Measurements from ENCODE around the gene PTPRS. TPM values are rescaled to one million over a fixed set of nuclear protein-coding genes. Genes with fewer than 3 reads are reported as not detected.
A peak's percentile ranks its signal among the peaks of the same experiment; 100 is the strongest.

PTPRS gene
- polyA plus RNA-seq, 3 donors = 0.03 TPM; not detected in 2

- H3K4me2 ChIP-seq (replicated peaks; ENCODE audit: extremely low read depth, low read length, poor library complexity, severe bottlenecking) = no peak overlapping the region
- no peaks in the 10 kb centered on the region for H3K36me3 Mint-ChIP-seq
- H3K4me1 Mint-ChIP-seq = no peaks in the 10 kb centered on the region
- H3K27ac ChIP-seq (ENCODE audit: low read depth in 1 of 2, low read length in 2 of 2) = no peak overlapping the region
- peaks cover 0 to 4% (median 2%) of the 10 kb centered on the region in 3 donors for H3K27me3 Mint-ChIP-seq (ENCODE audit: low read depth in 3 of 3)
- H3K9me3 ChIP-seq (replicated peaks in 1 of 2; ENCODE audit: control insufficient read depth in 1 of 2, insufficient read depth in 1 of 2, low read length in 2 of 2) = peaks cover 4 to 6% of the 10 kb centered on the region in 2 donors
- H2AFZ ChIP-seq (ENCODE audit: insufficient read depth, low read depth, low read length, poor library complexity, severe bottlenecking) = no peak overlapping the region
- no peak overlapping the region for H3K4me3 Mint-ChIP-seq
- no peaks in the 10 kb centered on the region for H3K4me1 ChIP-seq (ENCODE audit: control insufficient read depth in 1 of 2, insufficient read depth in 2 of 2, low read length in 2 of 2)
- DNase-seq = no peak
- H3K9ac ChIP-seq (ENCODE audit: insufficient read depth, low read length, poor library complexity, severe bottlenecking) = no peak overlapping the region
- intact Hi-C loops (cut with micrococcal nuclease) = no loop called here
- H3K36me3 ChIP-seq (replicated peaks in 1 of 2; ENCODE audit: control insufficient read depth in 1 of 2, insufficient read depth in 2 of 2, low read length in 2 of 2) = no peaks in the 10 kb centered on the region
- TF ChIP-seq, protein P1, sequence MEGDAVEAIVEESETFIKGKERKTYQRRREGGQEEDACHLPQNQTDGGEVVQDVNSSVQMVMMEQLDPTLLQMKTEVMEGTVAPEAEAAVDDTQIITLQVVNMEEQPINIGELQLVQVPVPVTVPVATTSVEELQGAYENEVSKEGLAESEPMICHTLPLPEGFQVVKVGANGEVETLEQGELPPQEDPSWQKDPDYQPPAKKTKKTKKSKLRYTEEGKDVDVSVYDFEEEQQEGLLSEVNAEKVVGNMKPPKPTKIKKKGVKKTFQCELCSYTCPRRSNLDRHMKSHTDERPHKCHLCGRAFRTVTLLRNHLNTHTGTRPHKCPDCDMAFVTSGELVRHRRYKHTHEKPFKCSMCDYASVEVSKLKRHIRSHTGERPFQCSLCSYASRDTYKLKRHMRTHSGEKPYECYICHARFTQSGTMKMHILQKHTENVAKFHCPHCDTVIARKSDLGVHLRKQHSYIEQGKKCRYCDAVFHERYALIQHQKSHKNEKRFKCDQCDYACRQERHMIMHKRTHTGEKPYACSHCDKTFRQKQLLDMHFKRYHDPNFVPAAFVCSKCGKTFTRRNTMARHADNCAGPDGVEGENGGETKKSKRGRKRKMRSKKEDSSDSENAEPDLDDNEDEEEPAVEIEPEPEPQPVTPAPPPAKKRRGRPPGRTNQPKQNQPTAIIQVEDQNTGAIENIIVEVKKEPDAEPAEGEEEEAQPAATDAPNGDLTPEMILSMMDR (IDR thresholded peaks at IDR 0.05) = no peak
- no peak overlapping the region for H3K27ac Mint-ChIP-seq
- H3K79me2 ChIP-seq (ENCODE audit: insufficient read depth, low read length) = no peaks in the 10 kb centered on the region
- H4K20me1 ChIP-seq (ENCODE audit: insufficient read depth, low read length) = no peaks in the 10 kb centered on the region
- H3K27me3 ChIP-seq (ENCODE audit: control insufficient read depth in 2 of 2, insufficient read depth in 2 of 2, low read length in 2 of 2) = no peaks in the 10 kb centered on the region
- 80% methylated on average over 4 of the region's 4 CpGs for WGBS (ENCODE audit: insufficient coverage)
- H3K4me3 ChIP-seq (replicated peaks in 1 of 3; ENCODE audit: low read depth in 2 of 3, low read length in 3 of 3) = no peak overlapping the region
- peaks cover 0 to 5% (median 0%) of the 10 kb centered on the region in 7 donors for H3K9me3 Mint-ChIP-seq
These were observed 32.1 kb upstream of the PTPRS start for GRCh38 chr19:5372572-5373200.

DNA sequence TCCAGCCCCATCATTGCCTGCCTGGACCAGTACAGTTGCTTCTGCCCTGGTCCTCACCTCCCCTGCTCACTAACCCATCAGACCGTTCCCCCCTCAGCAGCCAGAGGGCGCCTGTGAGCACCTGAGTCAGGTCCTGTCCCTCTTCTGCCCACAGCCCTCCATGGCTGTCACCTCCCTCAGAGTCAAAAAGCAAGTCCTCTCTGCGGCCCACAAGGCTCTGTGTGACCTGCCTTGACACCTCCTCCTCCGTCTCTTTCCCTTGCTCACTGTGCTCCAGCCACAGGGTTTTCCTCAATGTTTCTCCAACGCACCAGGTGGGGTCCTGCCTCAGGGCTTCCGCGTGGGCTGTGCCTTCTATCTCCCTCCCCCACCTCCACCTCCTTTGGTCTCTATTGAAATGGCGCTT is 29.4 kb upstream of the PTPRS start:
- DNase-seq = peak in 1 of 3 donors; percentile 3
- Histone ChIP-seq H3K79me2 (ENCODE audit: insufficient read depth, low read length) (no peaks in the 10 kb centered on the region), H3K27ac (ENCODE audit: low read depth in 1 of 2, low read length in 2 of 2) (no peak overlapping the region), H3K36me3 (replicated peaks in 1 of 2; ENCODE audit: control insufficient read depth in 1 of 2, insufficient read depth in 2 of 2, low read length in 2 of 2) (no peaks in the 10 kb centered on the region), H2AFZ (ENCODE audit: insufficient read depth, low read depth, low read length, poor library complexity, severe bottlenecking) (no peak overlapping the region), H3K4me2 (replicated peaks; ENCODE audit: extremely low read depth, low read length, poor library complexity, severe bottlenecking) (no peak overlapping the region), H3K9me3 (replicated peaks in 1 of 2; ENCODE audit: control insufficient read depth in 1 of 2, insufficient read depth in 1 of 2, low read length in 2 of 2) (peaks cover 4 to 6% of the 10 kb centered on the region in 2 donors), H3K4me1 (ENCODE audit: control insufficient read depth in 1 of 2, insufficient read depth in 2 of 2, low read length in 2 of 2) (no peaks in the 10 kb centered on the region), H3K4me3 (replicated peaks in 1 of 3; ENCODE audit: low read depth in 2 of 3, low read length in 3 of 3) (no peak overlapping the region), H4K20me1 (ENCODE audit: insufficient read depth, low read length) (no peaks in the 10 kb centered on the region), H3K9ac (ENCODE audit: insufficient read depth, low read length, poor library complexity, severe bottlenecking) (no peak overlapping the region), H3K27me3 (ENCODE audit: control insufficient read depth in 2 of 2, insufficient read depth in 2 of 2, low read length in 2 of 2) (no peaks in the 10 kb centered on the region)
- H3K4me1 Mint-ChIP-seq = no peaks in the 10 kb centered on the region
- no peak overlapping the region for H3K4me3 Mint-ChIP-seq
- intact Hi-C loops (cut with micrococcal nuclease) = no loop called here
- peaks cover 0 to 7% (median 4%) of the 10 kb centered on the region in 3 donors for H3K27me3 Mint-ChIP-seq (ENCODE audit: low read depth in 3 of 3)
- peaks cover 0 to 5% (median 0%) of the 10 kb centered on the region in 7 donors for H3K9me3 Mint-ChIP-seq
- no peaks in the 10 kb centered on the region for H3K36me3 Mint-ChIP-seq
- no peak overlapping the region for H3K27ac Mint-ChIP-seq
- 31% methylated on average over 7 of the region's 8 CpGs for WGBS (ENCODE audit: insufficient coverage)
- TF ChIP-seq, protein P1 (IDR thresholded peaks at IDR 0.05) = peak; percentile 63
